CD4-positive, alpha-beta T cell treated with Interleukin-21 for 1 hour (primary cell): ENCODE data around the gene LRCH3.
"Not testable (repeated sequence)": the region's sequence is repeated elsewhere in the genome, so short reads cannot be mapped to it uniquely, and the experiment has no call there.

ENCODE experiments used
- DNase-seq: peaks from one replicate; pipeline ENCODE4 v3.0.0-alpha.2; 2020

Gene LRCH3

DNA sequence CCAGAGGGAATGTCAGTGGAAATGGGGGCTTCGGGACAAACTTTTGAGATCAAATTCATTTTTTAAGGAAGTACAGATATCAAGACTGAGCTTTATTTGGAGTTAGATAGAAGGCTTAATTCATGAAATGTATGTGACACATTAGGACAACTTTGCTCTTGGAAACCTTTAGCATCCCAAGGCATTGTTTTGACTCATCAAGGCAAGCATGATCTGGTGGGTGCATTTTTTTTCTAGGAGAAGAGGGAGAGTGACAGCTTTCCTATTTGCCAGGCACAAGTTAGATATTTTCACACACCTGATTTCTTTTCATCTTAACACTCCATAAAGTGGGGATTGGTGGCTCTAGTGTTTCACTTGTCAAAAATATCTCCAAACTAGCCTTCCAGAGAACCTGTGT lies 97.5 kb downstream of the LRCH3 start:
- DNase-seq: no peak

DNA sequence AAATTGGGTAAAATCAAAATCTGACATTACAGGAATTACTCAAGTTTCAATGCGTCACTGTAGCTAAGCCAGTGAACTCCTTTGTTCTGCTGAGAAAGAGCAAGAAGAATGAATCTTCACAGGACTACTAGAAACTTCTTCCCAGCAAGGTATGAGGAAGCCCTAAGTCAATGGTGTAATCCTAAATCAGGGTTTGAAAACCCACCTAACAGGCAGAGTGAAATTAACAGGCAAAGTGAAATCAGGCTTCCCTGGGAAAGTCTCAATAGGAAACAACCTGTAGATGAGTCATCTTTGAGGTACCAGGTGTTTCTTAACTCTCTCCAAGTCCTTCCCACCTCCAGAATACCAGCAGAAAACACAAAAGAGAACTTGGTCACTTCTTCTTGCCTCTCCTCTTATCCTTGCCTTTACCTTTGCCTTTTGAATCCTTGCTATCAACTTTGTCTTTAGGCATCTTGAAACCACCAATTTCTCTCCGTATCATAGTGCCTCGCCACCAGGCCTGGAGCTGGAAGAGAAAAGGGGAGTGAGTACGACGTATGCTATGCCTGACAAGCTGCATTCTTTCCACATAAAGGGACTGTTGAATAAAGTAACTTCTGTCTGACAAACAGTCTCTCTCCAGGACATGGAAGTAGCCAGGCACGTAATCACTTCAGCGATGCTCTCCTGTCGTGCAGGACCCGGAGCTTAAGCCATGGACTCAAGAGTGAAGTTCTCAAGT lies 98.3 kb downstream of the LRCH3 start:
- no peak for DNase-seq

DNA sequence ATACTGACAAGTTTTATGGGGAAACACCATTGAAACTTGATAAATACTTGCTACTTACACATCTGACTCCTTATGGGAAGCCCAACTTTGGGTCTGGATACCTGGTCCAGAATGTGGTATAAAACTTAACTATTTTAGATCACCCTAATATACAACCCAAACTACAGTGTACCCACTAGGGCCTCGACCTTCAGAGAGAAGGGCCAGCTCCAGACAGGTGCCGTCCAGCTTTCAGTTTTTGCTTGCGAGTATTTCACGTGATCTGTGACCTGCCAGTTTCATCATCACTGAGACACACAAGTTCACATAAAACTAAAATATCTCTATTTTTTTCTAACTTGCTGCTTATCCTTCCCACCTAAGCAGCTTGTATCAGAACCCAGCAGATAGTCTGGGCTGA lies 99.6 kb downstream of the LRCH3 start:
- no peak for DNase-seq

- DNase-seq: no peak
Measured at GRCh38 chr3:197892162-197892561, 101.1 kb downstream of the LRCH3 start.

DNA sequence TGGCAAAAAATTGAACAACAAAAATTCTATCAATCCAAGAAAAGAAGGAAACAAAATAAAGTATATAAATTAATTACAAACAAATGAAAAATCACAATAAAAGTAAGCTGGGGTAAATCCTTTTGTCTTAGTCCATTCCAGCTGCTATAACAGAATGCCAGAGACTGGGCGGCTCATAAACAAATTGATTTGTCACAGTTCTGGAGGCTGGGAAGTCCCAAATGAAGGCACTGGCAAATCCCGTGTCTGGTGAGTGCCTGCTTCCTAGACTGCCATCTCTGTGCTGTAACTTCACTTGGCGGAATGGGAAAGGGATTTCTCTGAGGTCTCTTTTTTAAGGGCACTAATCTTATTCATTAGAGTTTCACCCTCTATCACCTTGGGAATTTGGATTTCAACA lies 105.4 kb downstream of the LRCH3 start:
- no peak for DNase-seq

- no peak for DNase-seq
Measured at GRCh38 chr3:197899833-197900478, 108.9 kb downstream of the LRCH3 start.

DNA sequence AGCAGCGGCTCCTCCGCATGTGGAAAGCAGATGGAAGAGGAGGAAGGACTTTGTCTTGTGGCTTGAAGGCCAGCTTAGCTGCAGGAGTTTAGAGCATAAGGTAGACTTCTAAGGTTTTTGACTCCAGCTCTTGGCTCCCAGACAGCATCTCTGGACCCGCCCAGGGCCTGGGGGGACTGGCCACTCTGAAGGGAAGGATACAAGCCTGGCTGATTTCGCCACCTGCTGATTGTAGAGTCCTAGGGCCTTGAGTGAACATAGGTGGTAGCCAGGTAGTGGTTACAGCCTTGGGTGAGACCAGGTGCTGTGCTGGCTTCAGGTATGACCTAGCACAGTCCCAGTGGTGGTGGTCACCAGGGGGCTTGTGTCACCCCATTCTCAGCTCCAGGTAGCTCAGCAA lies 110.6 kb downstream of the LRCH3 start:
- no peak for DNase-seq

DNA sequence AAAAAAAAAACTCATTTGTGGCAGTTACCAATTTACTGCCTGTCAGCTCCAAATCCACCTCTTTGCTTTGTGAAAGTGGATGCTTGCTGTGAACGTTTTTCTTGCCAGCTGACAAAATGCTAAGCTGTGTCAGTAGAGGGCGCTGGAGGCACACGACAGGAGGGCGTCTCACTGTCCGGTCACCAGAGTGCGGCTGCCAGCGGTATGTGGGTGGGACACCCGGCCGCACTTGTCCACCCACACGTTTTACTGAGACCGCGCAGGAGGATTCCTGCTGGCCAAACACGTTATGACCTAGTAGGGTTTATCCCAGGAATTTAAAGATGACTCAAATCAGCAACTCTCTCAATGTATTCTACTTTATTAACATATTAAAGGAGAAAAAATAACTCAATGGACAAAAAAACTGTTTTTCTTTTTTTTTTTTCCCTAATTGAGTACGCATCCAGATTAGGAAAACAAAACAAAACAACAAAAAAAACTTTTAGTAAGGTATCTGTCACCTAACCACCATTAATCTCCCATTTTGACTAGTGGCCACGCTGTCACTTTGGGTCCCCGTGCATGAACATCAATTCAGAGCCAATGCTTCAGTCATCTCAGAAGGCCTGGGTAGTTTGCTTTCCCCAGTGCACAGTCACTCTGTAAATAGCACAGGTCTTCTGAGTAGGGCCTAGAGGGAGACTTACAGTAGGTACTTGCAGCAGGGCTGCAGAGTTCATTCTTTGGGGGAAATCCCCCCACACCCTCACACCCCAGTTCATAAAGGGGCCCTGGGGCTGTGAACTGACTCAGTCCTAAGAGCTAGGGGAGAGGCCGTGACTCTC lies 115.2 kb downstream of the LRCH3 start:
- peak; percentile 79 for DNase-seq

DNA sequence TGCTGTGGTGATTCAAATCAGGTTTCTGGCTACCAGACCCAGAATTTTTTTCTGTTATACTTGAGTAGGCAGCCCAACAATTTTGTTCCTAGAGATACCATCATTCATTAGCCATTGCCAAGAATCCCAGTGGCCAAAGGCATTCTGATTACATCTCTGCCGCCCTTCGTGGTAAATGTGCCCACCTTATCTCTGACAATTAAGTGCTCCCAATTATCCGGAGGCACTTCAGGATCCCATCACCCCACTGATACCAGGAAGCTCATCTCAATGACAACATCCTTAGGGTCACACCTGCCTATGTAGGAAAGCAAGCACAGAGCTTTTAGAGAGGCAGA lies 115.8 kb downstream of the LRCH3 start:
- DNase-seq: no peak

DNA sequence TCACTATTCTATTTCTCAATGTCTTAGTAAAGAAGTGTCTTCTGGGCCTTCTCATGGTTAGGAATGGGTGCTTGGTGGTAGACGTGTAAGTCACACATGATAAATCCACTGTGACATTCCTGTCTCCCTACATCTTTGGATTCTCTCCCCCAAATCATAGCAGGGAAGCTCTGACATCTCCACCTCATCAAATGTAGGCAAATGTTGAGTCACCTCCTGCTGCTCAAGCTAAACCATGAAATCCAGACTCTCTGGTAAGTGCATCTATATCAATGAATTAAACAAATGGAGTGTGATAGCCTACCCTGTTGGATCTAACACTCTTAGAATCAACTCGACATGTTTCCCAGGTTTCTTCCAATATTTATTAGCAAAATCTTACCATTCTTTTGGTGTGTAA lies 116.1 kb downstream of the LRCH3 start:
- DNase-seq: no peak

GRCh38 chr3:197908550-197908949 lies 117.5 kb downstream of the LRCH3 start:
- DNase-seq: not testable (repeated sequence)

DNA sequence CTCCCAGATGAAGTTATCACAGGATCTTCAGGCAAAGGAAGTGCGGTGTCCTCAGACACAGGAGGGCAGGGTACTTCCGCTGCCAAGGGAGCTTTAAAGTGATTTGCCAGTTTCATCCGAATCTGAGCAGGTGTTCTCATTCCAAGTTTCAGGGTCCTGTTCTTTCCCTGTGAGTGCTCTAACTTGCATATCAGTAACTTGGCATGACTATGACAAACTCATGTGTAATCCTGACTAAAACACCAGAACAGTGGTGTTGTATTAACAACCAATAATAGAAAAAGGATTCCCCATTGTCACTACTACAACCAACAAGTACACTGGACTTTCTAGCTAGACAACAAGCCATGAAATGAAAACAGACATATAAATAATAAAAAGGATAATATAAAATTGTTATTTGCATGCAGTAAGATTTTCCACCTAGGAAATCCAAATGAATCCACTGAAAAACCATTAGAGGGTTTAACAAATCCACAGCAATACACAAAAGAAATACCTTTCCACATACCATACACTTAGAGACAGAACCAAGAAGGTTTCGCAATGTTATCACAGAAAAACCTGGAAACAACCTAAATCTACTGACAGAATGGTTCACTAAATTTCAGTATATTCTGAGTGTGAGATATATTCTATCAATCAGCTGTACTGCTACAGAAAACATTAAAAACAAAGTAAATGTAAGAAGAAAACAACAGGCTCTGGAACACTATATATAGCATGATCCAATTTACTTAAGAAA lies 118.1 kb downstream of the LRCH3 start:
- no peak for DNase-seq

GRCh38 chr3:197912741-197913476 lies 121.9 kb downstream of the LRCH3 start:
- DNase-seq: peak; percentile 28

- no peak for DNase-seq
Measured at GRCh38 chr3:197913641-197914380, 122.8 kb downstream of the LRCH3 start.

DNA sequence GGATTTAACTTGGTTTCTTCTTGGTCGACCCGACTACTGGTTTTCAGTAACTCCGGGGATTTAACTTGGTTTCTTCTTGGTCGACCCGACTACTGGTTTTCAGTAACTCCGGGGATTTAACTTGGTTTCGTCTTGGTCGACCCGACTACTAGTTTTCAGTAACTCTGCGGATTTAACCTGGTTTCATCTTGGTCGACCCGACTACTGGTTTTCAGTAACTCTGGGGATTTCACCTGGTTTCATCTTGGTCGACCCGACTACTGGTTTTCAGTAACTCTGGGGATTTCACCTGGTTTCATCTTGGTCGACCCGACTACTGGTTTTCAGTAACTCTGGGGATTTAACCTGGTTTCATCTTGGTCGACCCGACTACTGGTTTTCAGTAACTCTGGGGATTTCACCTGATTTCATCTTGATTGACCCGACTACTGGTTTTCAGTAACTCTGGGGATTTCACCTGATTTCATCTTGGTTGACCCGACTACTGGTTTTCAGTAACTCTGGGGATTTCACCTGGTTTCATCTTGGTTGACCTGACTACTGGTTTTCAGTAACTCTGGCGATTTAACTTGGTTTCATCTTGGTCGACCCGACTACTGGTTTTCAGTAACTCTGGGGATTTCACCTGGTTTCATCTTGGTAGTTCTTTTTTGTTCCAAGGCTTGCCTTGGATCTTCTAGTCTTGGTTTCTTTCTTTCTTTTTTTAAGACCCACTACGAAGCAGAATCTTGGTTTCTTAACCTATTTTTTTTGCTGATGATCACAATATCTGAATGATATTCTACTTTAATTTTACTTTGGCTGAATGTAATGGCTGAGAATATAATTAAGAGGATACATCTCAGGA lies 130.6 kb downstream of the LRCH3 start:
- not testable (repeated sequence) for DNase-seq

DNA sequence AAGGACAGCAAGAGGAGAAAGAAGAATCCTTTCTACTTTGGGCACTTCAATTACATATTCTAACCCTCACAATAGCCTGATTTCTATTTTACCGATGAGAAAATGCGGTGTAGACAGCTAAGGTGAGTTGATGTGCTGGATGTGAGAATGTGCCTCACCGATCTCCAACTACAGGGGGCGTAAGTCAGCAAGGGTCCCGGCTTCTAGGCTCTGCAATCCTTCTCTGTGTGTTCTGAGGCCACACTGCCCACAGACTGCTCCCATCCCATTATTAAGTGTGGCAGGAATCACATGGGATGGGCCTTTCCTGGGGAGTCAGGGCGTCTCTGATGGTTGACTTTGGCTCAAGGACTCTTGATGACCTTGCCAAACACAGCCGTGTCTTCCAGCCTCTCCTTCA lies 135.4 kb downstream of the LRCH3 start:
- DNase-seq: no peak

DNA sequence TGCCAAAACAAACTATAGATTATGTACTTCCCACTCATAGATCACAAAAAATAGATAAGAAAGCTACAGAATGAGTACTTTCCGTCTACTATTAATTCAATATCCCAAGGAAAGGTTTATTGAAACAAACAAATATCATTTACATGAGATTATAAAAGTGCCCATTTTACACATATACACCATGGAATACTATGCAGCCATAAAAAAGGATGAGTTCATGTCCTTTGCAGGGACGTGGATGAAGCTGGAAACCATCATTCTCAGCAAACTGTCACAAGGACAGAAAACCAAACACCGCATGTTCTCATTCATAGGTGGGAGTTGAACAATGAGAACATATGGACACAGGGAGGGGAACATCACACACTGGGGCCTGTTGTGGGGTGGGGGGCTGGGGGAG lies 136.5 kb downstream of the LRCH3 start:
- not testable (repeated sequence) for DNase-seq

- no peak for DNase-seq
Measured at GRCh38 chr3:197936819-197937384, 145.8 kb downstream of the LRCH3 start.
